Left lobe of liver (tissue), 2 donors: Measurements from ENCODE around the gene ARHGAP22. TPM values are rescaled to one million over a fixed set of nuclear protein-coding genes. Genes with fewer than 3 reads are reported as not detected.
A peak's percentile ranks its signal among the peaks of the same experiment; 100 is the strongest.

Source experiments
- ATAC-seq: fragments of 200-7000 bp; cut with Tn5 transposase; one replicate; pipeline ENCODE4 v1.9.1; 2020; ENCODE audit warnings: mild to moderate bottlenecking, moderate library complexity
- DNase-seq: peaks from one replicate; pipeline ENCODE4 v3.0.0-alpha.2; 2020; ENCODE audit warnings: low spot score
- total RNA-seq: library from RNA; stranded (reverse); gene quantifications from one replicate; pipeline ENCODE4 v1.2.1, GENCODE V29; 2021
- donor health status: DM: no; HTN: no; CAD: no; lungs with moderate emphysema.
- donor health status: DM: no; HTN: yes; CAD: no.

Gene ARHGAP22
- total RNA-seq, 1 donor from 2014 or later = 0.13 TPM

GRCh38 chr10:48469516-48470020, 135.3 kb downstream of the ARHGAP22 start:
- DNase-seq (peak; percentile 18), ATAC-seq (no peak)

GRCh38 chr10:48468866-48469511, 135.9 kb downstream of the ARHGAP22 start:
- DNase-seq = peak; percentile 30
- no peak for ATAC-seq

GRCh38 chr10:48468130-48468790, 136.6 kb downstream of the ARHGAP22 start:
- ATAC-seq (no peak), DNase-seq (peak; percentile 22)

- DNase-seq (no peak), ATAC-seq (no peak)
Observed at GRCh38 chr10:48467669-48468068, 137.2 kb downstream of the ARHGAP22 start.

- ATAC-seq (peak; percentile 11), DNase-seq (peak; percentile 39)
Observed at GRCh38 chr10:48466611-48467240, 138.1 kb downstream of the ARHGAP22 start.

- ATAC-seq = no peak
- peak; percentile 36 for DNase-seq
Observed at GRCh38 chr10:48465860-48466521, 138.9 kb downstream of the ARHGAP22 start.

GRCh38 chr10:48464871-48465736, 139.8 kb downstream of the ARHGAP22 start:
- DNase-seq (peak; percentile 40), ATAC-seq (no peak)

GRCh38 chr10:48464121-48464870, 140.6 kb downstream of the ARHGAP22 start:
- DNase-seq (peak; percentile 39), ATAC-seq (no peak)

GRCh38 chr10:48463318-48464003, 141.4 kb downstream of the ARHGAP22 start:
- ATAC-seq = peak; percentile 39
- DNase-seq = peak; percentile 38

- no peak for ATAC-seq
- DNase-seq = peak; percentile 35
Observed at GRCh38 chr10:48462482-48463020, 142.3 kb downstream of the ARHGAP22 start.

- ATAC-seq (no peak), DNase-seq (peak; percentile 41)
Observed at GRCh38 chr10:48461623-48462481, 143.0 kb downstream of the ARHGAP22 start.

- DNase-seq = no peak
- no peak for ATAC-seq
Observed at GRCh38 chr10:48460182-48460581, 144.7 kb downstream of the ARHGAP22 start.

- ATAC-seq (no peak), DNase-seq (peak; percentile 33)
Observed at GRCh38 chr10:48459270-48460150, 145.4 kb downstream of the ARHGAP22 start.

GRCh38 chr10:48458662-48459048, 146.2 kb downstream of the ARHGAP22 start:
- DNase-seq (no peak), ATAC-seq (no peak)

- no peak for ATAC-seq
- peak; percentile 33 for DNase-seq
Observed at GRCh38 chr10:48457949-48458661, 146.8 kb downstream of the ARHGAP22 start.
